ENCODE data around the gene JMJD4.

The JMJD4 gene

GRCh38 chr1:227734856-227735538, at the start of gene JMJD4, which contains the start of gene SNAP47:
Gene JMJD4, minus strand, starts transcription at chr1:227735302. Its CDS starts 29 bp downstream, at chr1:227735273.
Gene SNAP47, plus strand, starts transcription at chr1:227735435. Its CDS starts 12,302 bp downstream, at chr1:227747737.
- peaks cover 66% of the 10 kb centered on the region for H3K4me1 Mint-ChIP-seq
- ATAC-seq, result peak; percentile 93

GRCh38 chr1:227782226-227782625, 47.1 kb upstream of the JMJD4 start:
- Mint-ChIP-seq H3K4me3 (no peak overlapping the region), H3K4me1 (peaks cover 18% of the 10 kb centered on the region), H3K9me3 (no peaks in the 10 kb centered on the region), H3K27ac (no peak overlapping the region), H3K27me3 (peaks cover 14% of the 10 kb centered on the region)
- DNase-seq (no peak), ATAC-seq (no peak)

More at GRCh38 chr1:227734856-227735538, at the start of gene JMJD4, which contains the start of gene SNAP47:
- H3K4me3 Mint-ChIP-seq, result peak within 1 kb of the TSS; percentile 95 to 99
- peak within 1 kb of the TSS; percentile 97 to 99 for H3K27ac Mint-ChIP-seq
- peak; percentile 95 to 97 for DNase-seq
- no peaks in the 10 kb centered on the region for H3K9me3 Mint-ChIP-seq
- no peaks in the 10 kb centered on the region for H3K27me3 Mint-ChIP-seq

GRCh38 chr1:227781314-227781930, 46.3 kb upstream of the JMJD4 start:
- Mint-ChIP-seq H3K4me1 (peaks cover 10% of the 10 kb centered on the region), H3K9me3 (no peaks in the 10 kb centered on the region), H3K27me3 (peaks cover 6% of the 10 kb centered on the region), H3K4me3 (no peak overlapping the region), H3K27ac (no peak overlapping the region)
- DNase-seq (no peak), ATAC-seq (peak; percentile 16)

GRCh38 chr1:227780101-227781044, 45.3 kb upstream of the JMJD4 start:
- no peaks in the 10 kb centered on the region for H3K9me3 Mint-ChIP-seq
- H3K4me3 Mint-ChIP-seq, result no peak overlapping the region
- no peak overlapping the region for H3K27ac Mint-ChIP-seq
- no peaks in the 10 kb centered on the region for H3K27me3 Mint-ChIP-seq
- DNase-seq (no peak), ATAC-seq (peak; percentile 32)
- no peaks in the 10 kb centered on the region for H3K4me1 Mint-ChIP-seq

GRCh38 chr1:227779685-227780084, 44.6 kb upstream of the JMJD4 start:
- peaks cover 5% of the 10 kb centered on the region for H3K4me1 Mint-ChIP-seq
- DNase-seq, result no peak
- no peak overlapping the region for H3K27ac Mint-ChIP-seq
- H3K9me3 Mint-ChIP-seq, result no peaks in the 10 kb centered on the region
- H3K27me3 Mint-ChIP-seq, result no peaks in the 10 kb centered on the region
- no peak overlapping the region for H3K4me3 Mint-ChIP-seq
- ATAC-seq, result no peak

- H3K27me3 Mint-ChIP-seq, result no peaks in the 10 kb centered on the region
- peaks cover 11% of the 10 kb centered on the region for H3K4me1 Mint-ChIP-seq
- no peak for ATAC-seq
- peak in 1 of 2 donors; percentile 5 for DNase-seq
- no peak overlapping the region for H3K4me3 Mint-ChIP-seq
- no peak overlapping the region for H3K27ac Mint-ChIP-seq
- H3K9me3 Mint-ChIP-seq, result no peaks in the 10 kb centered on the region
Observed at GRCh38 chr1:227779021-227779441, 43.9 kb upstream of the JMJD4 start.

- Mint-ChIP-seq H3K27ac (no peak overlapping the region), H3K4me3 (no peak overlapping the region), H3K27me3 (no peaks in the 10 kb centered on the region), H3K9me3 (no peaks in the 10 kb centered on the region), H3K4me1 (peaks cover 17% of the 10 kb centered on the region)
- DNase-seq (no peak), ATAC-seq (no peak)
Observed at GRCh38 chr1:227778401-227778947, 43.4 kb upstream of the JMJD4 start.

- no peaks in the 10 kb centered on the region for H3K9me3 Mint-ChIP-seq
- ATAC-seq (no peak), DNase-seq (no peak)
- H3K4me1 Mint-ChIP-seq, result peaks cover 23% of the 10 kb centered on the region
- no peak overlapping the region for H3K4me3 Mint-ChIP-seq
- no peaks in the 10 kb centered on the region for H3K27me3 Mint-ChIP-seq
- H3K27ac Mint-ChIP-seq, result no peak overlapping the region
Observed at GRCh38 chr1:227777646-227778045, 42.5 kb upstream of the JMJD4 start.

GRCh38 chr1:227777156-227777555, 42.1 kb upstream of the JMJD4 start:
- no peaks in the 10 kb centered on the region for H3K9me3 Mint-ChIP-seq
- H3K4me1 Mint-ChIP-seq, result peaks cover 28% of the 10 kb centered on the region
- no peak overlapping the region for H3K27ac Mint-ChIP-seq
- no peak overlapping the region for H3K4me3 Mint-ChIP-seq
- ATAC-seq (no peak), DNase-seq (no peak)
- H3K27me3 Mint-ChIP-seq, result no peaks in the 10 kb centered on the region

GRCh38 chr1:227776331-227776771, 41.2 kb upstream of the JMJD4 start:
- H3K4me1 Mint-ChIP-seq, result peaks cover 36% of the 10 kb centered on the region
- H3K27me3 Mint-ChIP-seq, result no peaks in the 10 kb centered on the region
- H3K4me3 Mint-ChIP-seq, result no peak overlapping the region
- H3K27ac Mint-ChIP-seq, result no peak overlapping the region
- DNase-seq, result no peak
- H3K9me3 Mint-ChIP-seq, result no peaks in the 10 kb centered on the region
- ATAC-seq, result no peak

GRCh38 chr1:227775841-227776240, 40.7 kb upstream of the JMJD4 start:
- no peak overlapping the region for H3K4me3 Mint-ChIP-seq
- H3K9me3 Mint-ChIP-seq, result no peaks in the 10 kb centered on the region
- peaks cover 39% of the 10 kb centered on the region for H3K4me1 Mint-ChIP-seq
- no peaks in the 10 kb centered on the region for H3K27me3 Mint-ChIP-seq
- H3K27ac Mint-ChIP-seq, result no peak overlapping the region
- DNase-seq (no peak), ATAC-seq (no peak)

GRCh38 chr1:227774821-227775661, 39.9 kb upstream of the JMJD4 start:
- Mint-ChIP-seq H3K27ac (no peak overlapping the region), H3K4me3 (no peak overlapping the region), H3K27me3 (no peaks in the 10 kb centered on the region), H3K4me1 (peaks cover 39% of the 10 kb centered on the region), H3K9me3 (no peaks in the 10 kb centered on the region)
- DNase-seq, result no peak
- ATAC-seq, result no peak

GRCh38 chr1:227774051-227774731, 39.1 kb upstream of the JMJD4 start:
- Mint-ChIP-seq H3K9me3 (no peaks in the 10 kb centered on the region), H3K4me1 (peaks cover 40% of the 10 kb centered on the region), H3K27ac (peak overlapping the region in 1 of 2 donors; percentile 90), H3K27me3 (no peaks in the 10 kb centered on the region), H3K4me3 (peak overlapping the region in 1 of 2 donors; percentile 48)
- peak; percentile 92 for ATAC-seq
- DNase-seq, result peak; percentile 34 to 66

- H3K27me3 Mint-ChIP-seq, result no peaks in the 10 kb centered on the region
- peaks cover 44% of the 10 kb centered on the region for H3K4me1 Mint-ChIP-seq
- H3K4me3 Mint-ChIP-seq, result no peak overlapping the region
- H3K27ac Mint-ChIP-seq, result no peak overlapping the region
- DNase-seq, result no peak
- H3K9me3 Mint-ChIP-seq, result no peaks in the 10 kb centered on the region
- ATAC-seq, result no peak
Observed at GRCh38 chr1:227773558-227773957, 38.5 kb upstream of the JMJD4 start.

Measured in stimulated activated naive CD8-positive, alpha-beta T cell treated with anti-CD3 and anti-CD28 coated beads, Interleukin-15, amount 100 ng/mL, for 72 hours (primary cell).